Upper lobe of left lung (tissue), 6 donors: ENCODE results near the gene KTI12. TPM values are rescaled to one million over a fixed set of nuclear protein-coding genes. Genes with fewer than 3 reads are reported as not detected.
"Not testable (repeated sequence)": the region's sequence is repeated elsewhere in the genome, so short reads cannot be mapped to it uniquely, and the experiment has no call there.

Experiments used
- ATAC-seq, 2 donors: fragments of 200-7000 bp; cut with Tn5 transposase; one replicate each; pipeline ENCODE4 v1.9.1; 2022; ENCODE audit warnings: mild to moderate bottlenecking in 2 of 2, moderate library complexity in 2 of 2; ENCODE audit not compliant: low FRiP score in 2 of 2
- DNase-seq, 2 donors: peaks; one replicate each; pipeline ENCODE4 v3.0.0-alpha.2; 2019 to 2020
- H3K27ac ChIP-seq, 4 donors: fragments of 200-600 bp; sonication (generic); one replicate each; pipeline ENCODE4 v1.5.1; 2016 to 2019
- H3K27me3 ChIP-seq, 4 donors: fragments of 200-600 bp; sonication (generic); one replicate each; pipeline ENCODE4 v1.5.1; 2017 to 2019
- H3K36me3 ChIP-seq, 4 donors: fragments of 200-600 bp; sonication (generic); one replicate each; pipeline ENCODE4 v1.5.1; 2016 to 2019
- H3K4me1 ChIP-seq, 4 donors: fragments of 200-600 bp; sonication (generic); one replicate each; pipeline ENCODE4 v1.5.1; 2018 to 2019
- H3K4me3 ChIP-seq, 4 donors: fragments of 200-600 bp; sonication (generic); one replicate each; pipeline ENCODE4 v1.5.1; 2017 to 2019; ENCODE audit warnings: mild to moderate bottlenecking in 2 of 4, moderate library complexity in 1 of 4
- H3K9me3 ChIP-seq, 4 donors: fragments of 200-600 bp; sonication (generic); one replicate each; pipeline ENCODE4 v1.5.1; 2018 to 2019
- EP300 ChIP-seq, 4 donors: sonication (generic); formaldehyde crosslinking; IDR thresholded peaks; one replicate each; pipeline ENCODE4 v1.5.1; 2017; ENCODE audit warnings: antibody characterized with exemption in 4 of 4, control low read depth in 2 of 4
- POLR2A ChIP-seq, 4 donors: fragments of 450-650 bp; IDR thresholded peaks; one replicate each; pipeline ENCODE4 v1.5.1; 2016 to 2017; ENCODE audit warnings: antibody characterized with exemption in 4 of 4, mild to moderate bottlenecking in 2 of 4
- POLR2AphosphoS5 ChIP-seq, 2 donors: sonication (generic); formaldehyde crosslinking; IDR thresholded peaks; one replicate each; pipeline ENCODE4 v1.5.1; 2017; ENCODE audit warnings: antibody characterized with exemption in 2 of 2
- WGBS, 2 donors: methylation state at CpG; one replicate each; pipeline ENCODE4 v1.1.5; 2017 to 2018; 5-methylcytosine and 5-hydroxymethylcytosine counted together
- total RNA-seq, 6 donors: library from RNA; depleted of rRNA in 4 of 6; stranded (reverse); fragments of >200 nt in 4 of 6; gene quantifications; one replicate each; pipeline versions ENCODE4 v1.1.0 to v1.2.1, GENCODE V29; 2016 to 2021
- TF ChIP-seq, protein P1 (sequence below), 6 experiments: fragments of 450-650 bp in 4 of 6; fragments of 200-600 bp in 2 of 6; sonication (generic) in 2 of 6; IDR thresholded peaks; one replicate each; pipeline ENCODE4 v1.5.1; 2016 to 2019; ENCODE audit warnings: antibody characterized with exemption in 6 of 6
- donor health status: DM: no; HTN: no; CAD: no; lungs with moderate emphysema.
- donor health status: DM: no; HTN: yes; CAD: no; lungs with severe emphysema.

KTI12 gene
- total RNA-seq, 6 donors from 2014 or later, result 2.6 to 11.6 (median 7.3) TPM

DNA sequence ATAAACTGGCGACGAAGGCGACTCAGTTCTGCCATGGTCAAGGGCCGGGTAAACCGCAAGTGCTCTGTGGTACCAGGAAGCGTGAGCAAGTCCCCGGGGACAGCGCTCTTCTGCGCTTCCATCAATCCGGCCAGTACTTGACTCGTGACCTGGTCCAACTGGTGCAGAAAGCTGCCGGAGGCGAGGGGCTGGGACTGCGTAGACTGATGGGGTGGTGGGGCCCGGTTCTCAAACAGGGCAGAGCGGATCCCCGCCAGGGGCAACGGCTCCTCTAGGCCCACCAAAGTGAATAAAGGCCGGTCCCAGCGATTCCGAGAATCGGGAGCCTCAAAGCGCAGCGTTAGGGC is 852 bp downstream of the KTI12 start:
- TF ChIP-seq POLR2A (IDR thresholded peaks at IDR 0.05), result no peak
- no peak for TF ChIP-seq EP300 (IDR thresholded peaks at IDR 0.05)
- no peak for TF ChIP-seq POLR2AphosphoS5 (IDR thresholded peaks at IDR 0.05)
- TF ChIP-seq, protein P1, sequence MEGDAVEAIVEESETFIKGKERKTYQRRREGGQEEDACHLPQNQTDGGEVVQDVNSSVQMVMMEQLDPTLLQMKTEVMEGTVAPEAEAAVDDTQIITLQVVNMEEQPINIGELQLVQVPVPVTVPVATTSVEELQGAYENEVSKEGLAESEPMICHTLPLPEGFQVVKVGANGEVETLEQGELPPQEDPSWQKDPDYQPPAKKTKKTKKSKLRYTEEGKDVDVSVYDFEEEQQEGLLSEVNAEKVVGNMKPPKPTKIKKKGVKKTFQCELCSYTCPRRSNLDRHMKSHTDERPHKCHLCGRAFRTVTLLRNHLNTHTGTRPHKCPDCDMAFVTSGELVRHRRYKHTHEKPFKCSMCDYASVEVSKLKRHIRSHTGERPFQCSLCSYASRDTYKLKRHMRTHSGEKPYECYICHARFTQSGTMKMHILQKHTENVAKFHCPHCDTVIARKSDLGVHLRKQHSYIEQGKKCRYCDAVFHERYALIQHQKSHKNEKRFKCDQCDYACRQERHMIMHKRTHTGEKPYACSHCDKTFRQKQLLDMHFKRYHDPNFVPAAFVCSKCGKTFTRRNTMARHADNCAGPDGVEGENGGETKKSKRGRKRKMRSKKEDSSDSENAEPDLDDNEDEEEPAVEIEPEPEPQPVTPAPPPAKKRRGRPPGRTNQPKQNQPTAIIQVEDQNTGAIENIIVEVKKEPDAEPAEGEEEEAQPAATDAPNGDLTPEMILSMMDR (IDR thresholded peaks at IDR 0.05), result no peak
- Histone ChIP-seq H3K9me3 (no peaks in the 10 kb centered on the region), H3K4me3 (peak overlapping the region; percentile 66 to 80 (median 78)), H3K27ac (peak overlapping the region; percentile 86 to 93 (median 90)), H3K27me3 (no peaks in the 10 kb centered on the region), H3K4me1 (peaks cover 20 to 29% (median 22%) of the 10 kb centered on the region in 4 donors), H3K36me3 (peaks cover 0 to 6% (median 0%) of the 10 kb centered on the region in 4 donors)
- 8 to 12% methylated on average over 13 to 21 of the region's 24 CpGs for WGBS, 2 donors
- peak; percentile 47 to 64 for DNase-seq
- peak; percentile 68 to 70 for ATAC-seq

DNA sequence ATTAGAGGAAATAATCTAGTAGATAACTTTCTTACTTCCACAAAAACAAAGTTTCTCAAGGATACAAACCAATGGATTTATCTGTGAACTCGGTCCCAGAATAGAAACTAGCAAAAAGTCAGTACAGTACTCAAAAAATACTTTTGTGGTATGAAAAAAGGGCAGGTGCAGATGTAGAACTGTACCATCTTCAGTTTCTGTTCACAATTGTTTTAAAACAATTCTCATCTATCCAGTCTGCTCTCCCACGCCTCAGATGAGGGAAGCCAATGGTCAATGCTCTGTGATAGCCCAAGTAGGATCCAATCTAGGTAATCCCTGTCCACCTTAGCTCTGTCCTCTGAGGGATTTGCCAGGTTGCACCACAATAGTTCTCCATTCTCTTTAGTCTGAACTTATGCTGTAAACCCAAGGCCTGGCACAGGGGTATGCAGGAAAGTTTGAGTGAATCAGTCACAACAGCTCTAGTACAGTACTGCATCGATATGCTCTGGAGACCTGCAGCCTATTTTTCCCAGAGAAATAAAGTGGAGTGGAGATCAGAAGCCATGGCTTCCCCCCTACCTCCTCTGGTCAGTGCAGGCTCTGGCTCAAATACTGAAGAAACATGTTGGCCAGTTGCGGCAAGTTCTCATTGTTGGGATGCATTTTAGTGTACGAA is 1.4 kb downstream of the KTI12 start:
- H3K36me3 ChIP-seq, result peaks cover 0 to 5% (median 0%) of the 10 kb centered on the region in 4 donors
- no peak for DNase-seq
- WGBS, 2 donors, result 60 to 65% methylated on average over 5 of the region's 5 CpGs
- TF ChIP-seq POLR2A (IDR thresholded peaks at IDR 0.05) (no peak), EP300 (IDR thresholded peaks at IDR 0.05) (no peak), POLR2AphosphoS5 (IDR thresholded peaks at IDR 0.05) (no peak)
- TF ChIP-seq, protein P1 (IDR thresholded peaks at IDR 0.05), result no peak
- peak overlapping the region in 1 of 4 donors; percentile 86 for H3K27ac ChIP-seq
- no peak for ATAC-seq
- H3K4me1 ChIP-seq, result peaks cover 20 to 29% (median 22%) of the 10 kb centered on the region in 4 donors
- no peaks in the 10 kb centered on the region for H3K9me3 ChIP-seq
- peak overlapping the region; percentile 66 to 80 (median 78) for H3K4me3 ChIP-seq
- H3K27me3 ChIP-seq, result no peaks in the 10 kb centered on the region

DNA sequence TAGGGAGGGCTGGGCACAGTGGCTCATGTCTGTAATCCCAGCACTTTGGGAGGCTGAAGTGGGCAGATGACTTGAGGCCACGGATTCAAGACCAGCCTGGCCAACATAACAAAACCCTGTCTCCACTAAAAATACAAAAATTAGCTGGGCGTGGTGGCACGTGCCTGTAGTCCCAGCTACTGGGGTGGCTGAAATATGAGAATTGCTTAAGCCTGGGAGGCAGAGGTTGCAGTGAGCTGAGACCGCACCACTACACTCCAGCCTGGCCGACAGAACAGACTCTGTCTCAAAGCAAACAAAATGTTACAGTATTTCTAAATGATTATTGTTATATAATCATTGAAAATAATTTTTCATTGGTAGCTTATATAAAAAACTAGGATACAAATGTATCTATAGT is 4.8 kb downstream of the KTI12 start:
- H3K9me3 ChIP-seq, DNase-seq, H3K4me3 ChIP-seq, ATAC-seq, H3K27ac ChIP-seq, H3K27me3 ChIP-seq: not testable (repeated sequence)
- 73 to 80% methylated on average over 5 of the region's 5 CpGs for WGBS, 2 donors
- Histone ChIP-seq H3K36me3 (peaks cover 4 to 34% (median 12%) of the 10 kb centered on the region in 4 donors), H3K4me1 (peaks cover 17 to 29% (median 22%) of the 10 kb centered on the region in 4 donors)

DNA sequence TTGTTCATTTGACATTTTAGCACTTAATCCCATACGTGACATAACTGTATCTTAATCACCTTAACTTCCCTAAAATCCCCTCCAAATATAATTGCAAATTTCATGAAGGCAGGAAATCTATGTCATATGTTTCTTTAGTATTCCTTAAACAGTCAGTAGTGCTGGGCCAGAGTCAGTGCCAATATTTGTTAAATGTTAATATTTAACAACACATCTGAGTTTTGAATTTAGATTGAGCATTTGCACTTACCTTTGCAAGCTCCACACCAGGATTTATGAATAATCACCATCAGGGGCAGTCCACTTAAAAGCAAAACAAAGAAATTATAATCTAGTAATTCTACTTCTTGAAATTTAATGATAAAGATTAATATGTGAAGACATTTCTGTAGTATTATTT is 5.3 kb downstream of the KTI12 start:
- Histone ChIP-seq H3K4me1 (peaks cover 17 to 29% (median 22%) of the 10 kb centered on the region in 4 donors), H3K4me3 (no peak overlapping the region), H3K36me3 (peaks cover 7 to 39% (median 16%) of the 10 kb centered on the region in 4 donors), H3K27me3 (no peaks in the 10 kb centered on the region), H3K27ac (no peak overlapping the region), H3K9me3 (no peaks in the 10 kb centered on the region)
- ATAC-seq, result no peak
- TF ChIP-seq POLR2A (IDR thresholded peaks at IDR 0.05), result no peak
- TF ChIP-seq EP300 (IDR thresholded peaks at IDR 0.05), result no peak
- no peak for TF ChIP-seq POLR2AphosphoS5 (IDR thresholded peaks at IDR 0.05)
- TF ChIP-seq, protein P1 (IDR thresholded peaks at IDR 0.05), result no peak
- DNase-seq, result no peak
- 41 to 50% methylated on average over 1 of the region's 1 CpG for WGBS, 2 donors

DNA sequence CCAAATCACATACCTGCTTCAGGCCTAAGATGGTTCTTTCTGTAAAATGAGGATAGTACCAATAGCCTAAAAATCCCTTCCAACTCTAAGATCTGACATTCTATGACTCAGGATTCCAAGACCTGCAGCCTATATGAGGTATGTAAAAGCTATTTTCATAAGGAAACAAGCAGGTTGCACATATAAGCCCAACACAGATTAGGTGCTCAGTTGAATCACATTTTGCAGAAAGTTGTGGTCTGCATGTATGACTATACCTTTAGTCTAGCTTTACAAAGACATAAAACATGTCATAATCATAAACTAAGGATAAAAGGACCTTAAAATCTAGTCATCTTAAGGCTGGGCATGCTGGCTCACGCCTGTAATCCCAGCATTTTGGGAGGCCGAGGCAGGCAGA is 7.3 kb downstream of the KTI12 start:
- Histone ChIP-seq H3K36me3 (peaks cover 7 to 59% (median 34%) of the 10 kb centered on the region in 4 donors), H3K27me3 (no peaks in the 10 kb centered on the region), H3K4me1 (peaks cover under 1 to 10% (median 7%) of the 10 kb centered on the region in 4 donors), H3K4me3 (no peak overlapping the region), H3K9me3 (no peaks in the 10 kb centered on the region), H3K27ac (no peak overlapping the region)
- DNase-seq (no peak), ATAC-seq (no peak)
- WGBS, 2 donors, result 93 to 100% methylated on average over 2 of the region's 2 CpGs
- TF ChIP-seq POLR2AphosphoS5 (IDR thresholded peaks at IDR 0.05) (no peak), POLR2A (IDR thresholded peaks at IDR 0.05) (no peak), EP300 (IDR thresholded peaks at IDR 0.05) (no peak)
- TF ChIP-seq, protein P1 (IDR thresholded peaks at IDR 0.05), result no peak
